Measurements from ENCODE around the gene KRI1. TPM values are rescaled to one million over a fixed set of nuclear protein-coding genes. Genes with fewer than 3 reads are reported as not detected.
"Not testable (repeated sequence)": the region's sequence is repeated elsewhere in the genome, so short reads cannot be mapped to it uniquely, and the experiment has no call there.

KRI1 gene
- total RNA-seq, 1 donor from 2014 or later, result 21.6 TPM

DNA sequence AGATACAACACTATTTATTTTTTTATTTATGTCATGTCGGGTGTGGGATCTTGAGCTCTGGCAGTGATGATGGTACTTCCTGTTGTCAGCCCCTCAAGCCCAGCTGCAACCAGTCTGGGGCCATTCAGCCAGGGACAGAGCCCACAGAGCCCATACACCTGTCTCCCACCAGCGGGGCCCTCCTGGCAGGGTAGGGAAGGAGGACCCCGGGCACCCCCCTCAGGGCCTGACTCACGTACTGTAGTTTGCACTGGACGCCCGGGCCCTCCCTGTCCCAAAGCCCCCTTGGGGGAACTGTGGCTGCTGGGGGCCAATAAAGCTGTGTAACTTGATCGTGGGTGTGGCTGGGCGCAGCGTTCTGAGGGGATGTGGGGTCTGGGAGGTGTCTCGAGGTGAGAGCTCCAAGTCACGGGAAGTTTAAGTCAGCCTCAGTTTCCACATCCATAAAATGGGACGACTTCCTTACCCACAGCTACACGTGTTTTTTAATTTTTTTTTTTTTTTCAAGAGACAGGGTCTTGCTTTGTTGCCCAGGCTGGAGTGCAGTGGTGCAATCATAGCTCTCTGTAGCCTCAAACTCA is 12.6 kb downstream of the KRI1 start:
- no peak overlapping the region for H3K27ac ChIP-seq
- intact Hi-C loops (cut with DNase I), result no loop called here
- no peak for DNase-seq (ENCODE audit: extremely low spot score in 2 of 2)

DNA sequence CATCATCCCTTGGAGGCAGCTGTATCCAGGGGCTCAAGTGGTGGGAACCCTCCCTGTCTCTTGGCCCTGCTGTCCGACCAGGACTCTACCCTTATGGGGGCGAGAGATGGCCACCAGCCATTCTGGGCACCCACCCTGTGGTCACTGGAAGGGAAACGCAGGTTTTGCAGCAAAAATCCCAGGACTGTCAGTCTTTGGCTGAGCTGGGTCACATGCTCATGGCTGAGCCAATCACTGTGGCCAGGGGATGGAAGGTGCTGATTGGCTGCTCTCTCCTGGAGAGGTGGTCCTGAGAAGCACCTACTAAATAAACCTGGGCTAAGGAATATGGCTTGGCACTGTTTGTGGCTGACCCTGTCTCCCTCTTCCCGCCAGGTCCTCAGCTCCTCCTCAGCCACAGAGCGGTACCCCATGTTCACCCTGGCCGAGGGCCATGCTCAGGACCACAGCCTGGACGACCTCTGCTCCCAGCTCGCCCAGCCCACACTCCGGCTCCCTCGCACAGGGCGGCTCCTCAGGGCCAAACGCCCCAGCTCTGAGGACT is 13.2 kb downstream of the KRI1 start:
- intact Hi-C loops (cut with DNase I), result no loop called here
- peaks cover 0 to 77% of the 10 kb centered on the region in 2 donors for H3K36me3 ChIP-seq

More for the DNA sequence above, 12.6 kb downstream of the KRI1 start:
- TF ChIP-seq POLR2A (IDR thresholded peaks at IDR 0.05), result no peak
- Histone ChIP-seq H3K4me1 (peaks cover 47% of the 10 kb centered on the region), H3K36me3 (peaks cover 0 to 79% of the 10 kb centered on the region in 2 donors), H3K9me3 (no peaks in the 10 kb centered on the region), H3K4me3 (no peak overlapping the region), H3K27me3 (no peaks in the 10 kb centered on the region)

DNA sequence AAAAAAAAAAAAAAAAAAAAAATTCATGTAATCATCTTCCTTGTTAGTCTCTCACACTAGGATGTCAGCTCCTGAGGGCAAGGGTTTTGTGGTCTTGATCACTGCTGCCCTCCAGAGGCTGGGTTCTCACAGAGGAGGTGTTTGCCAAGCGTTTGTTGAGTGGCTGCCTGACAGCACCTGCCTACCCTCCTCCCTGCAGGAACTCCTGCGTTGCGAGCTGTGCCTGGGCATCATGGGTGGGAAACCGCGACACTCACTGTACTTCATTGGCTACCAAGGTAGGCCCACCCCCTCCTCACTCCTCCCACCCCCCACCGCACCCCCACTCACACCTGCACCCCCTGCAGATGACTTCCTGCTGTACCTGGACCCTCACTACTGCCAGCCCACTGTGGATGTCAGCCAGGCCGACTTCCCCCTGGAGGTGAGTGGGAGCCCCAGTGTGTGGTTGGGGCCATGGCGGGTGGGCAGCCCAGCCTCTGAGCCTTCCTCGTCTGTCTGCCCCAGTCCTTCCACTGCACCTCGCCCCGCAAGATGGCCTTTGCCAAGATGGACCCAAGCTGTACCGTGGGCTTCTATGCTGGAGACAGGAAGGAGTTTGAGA is 14.0 kb downstream of the KRI1 start:
- H3K36me3 ChIP-seq, result peaks cover 0 to 78% of the 10 kb centered on the region in 2 donors
- no peak for DNase-seq (ENCODE audit: extremely low spot score in 2 of 2)
- no peak overlapping the region for H3K4me3 ChIP-seq
- intact Hi-C loops (cut with DNase I), result no loop called here
- H3K27me3 ChIP-seq, result no peaks in the 10 kb centered on the region
- H3K9me3 ChIP-seq, result no peaks in the 10 kb centered on the region
- no peak for TF ChIP-seq POLR2A (IDR thresholded peaks at IDR 0.05)
- TF ChIP-seq, protein P1, sequence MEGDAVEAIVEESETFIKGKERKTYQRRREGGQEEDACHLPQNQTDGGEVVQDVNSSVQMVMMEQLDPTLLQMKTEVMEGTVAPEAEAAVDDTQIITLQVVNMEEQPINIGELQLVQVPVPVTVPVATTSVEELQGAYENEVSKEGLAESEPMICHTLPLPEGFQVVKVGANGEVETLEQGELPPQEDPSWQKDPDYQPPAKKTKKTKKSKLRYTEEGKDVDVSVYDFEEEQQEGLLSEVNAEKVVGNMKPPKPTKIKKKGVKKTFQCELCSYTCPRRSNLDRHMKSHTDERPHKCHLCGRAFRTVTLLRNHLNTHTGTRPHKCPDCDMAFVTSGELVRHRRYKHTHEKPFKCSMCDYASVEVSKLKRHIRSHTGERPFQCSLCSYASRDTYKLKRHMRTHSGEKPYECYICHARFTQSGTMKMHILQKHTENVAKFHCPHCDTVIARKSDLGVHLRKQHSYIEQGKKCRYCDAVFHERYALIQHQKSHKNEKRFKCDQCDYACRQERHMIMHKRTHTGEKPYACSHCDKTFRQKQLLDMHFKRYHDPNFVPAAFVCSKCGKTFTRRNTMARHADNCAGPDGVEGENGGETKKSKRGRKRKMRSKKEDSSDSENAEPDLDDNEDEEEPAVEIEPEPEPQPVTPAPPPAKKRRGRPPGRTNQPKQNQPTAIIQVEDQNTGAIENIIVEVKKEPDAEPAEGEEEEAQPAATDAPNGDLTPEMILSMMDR (IDR thresholded peaks at IDR 0.05), result no peak
- TF ChIP-seq POLR2AphosphoS5 (IDR thresholded peaks at IDR 0.05; ENCODE audit: insufficient read depth in 1 of 2, low read depth in 1 of 2), result no peak
- no peak overlapping the region for H3K27ac ChIP-seq
- peaks cover 46% of the 10 kb centered on the region for H3K4me1 ChIP-seq

More for the DNA sequence above, 13.2 kb downstream of the KRI1 start:
- Histone ChIP-seq H3K4me3 (no peak overlapping the region), H3K27me3 (no peaks in the 10 kb centered on the region), H3K4me1 (peaks cover 47% of the 10 kb centered on the region), H3K9me3 (no peaks in the 10 kb centered on the region), H3K27ac (no peak overlapping the region)
- DNase-seq (ENCODE audit: extremely low spot score in 2 of 2), result no peak
- TF ChIP-seq POLR2AphosphoS5 (IDR thresholded peaks at IDR 0.05; ENCODE audit: insufficient read depth in 1 of 2, low read depth in 1 of 2), result no peak

DNA sequence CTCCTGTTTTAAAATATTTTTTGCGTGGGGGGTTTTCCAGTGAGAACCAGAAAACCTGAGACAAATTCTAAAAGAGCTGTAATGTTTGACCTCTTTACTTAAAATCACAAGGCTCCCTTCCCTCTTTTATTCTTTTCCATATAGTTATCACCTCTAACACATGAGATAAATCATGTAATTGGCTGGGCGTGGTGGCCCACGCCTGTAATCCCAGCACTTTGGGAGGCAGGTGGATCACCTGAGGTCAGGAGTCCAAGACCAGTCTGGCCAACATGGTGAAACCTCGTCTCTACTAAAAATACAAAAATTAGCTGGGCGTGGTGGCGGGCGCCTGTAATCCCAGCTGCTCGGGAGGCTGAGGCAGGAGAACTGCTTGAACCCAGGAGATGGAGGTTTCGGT is 14.8 kb downstream of the KRI1 start:
- H3K27me3 ChIP-seq; H3K27ac ChIP-seq; intact Hi-C loops (cut with DNase I); H3K9me3 ChIP-seq; H3K4me3 ChIP-seq; DNase-seq (ENCODE audit: extremely low spot score in 2 of 2): not testable (repeated sequence)
- Histone ChIP-seq H3K4me1 (peaks cover 39% of the 10 kb centered on the region), H3K36me3 (peaks cover 0 to 81% of the 10 kb centered on the region in 2 donors)

DNA sequence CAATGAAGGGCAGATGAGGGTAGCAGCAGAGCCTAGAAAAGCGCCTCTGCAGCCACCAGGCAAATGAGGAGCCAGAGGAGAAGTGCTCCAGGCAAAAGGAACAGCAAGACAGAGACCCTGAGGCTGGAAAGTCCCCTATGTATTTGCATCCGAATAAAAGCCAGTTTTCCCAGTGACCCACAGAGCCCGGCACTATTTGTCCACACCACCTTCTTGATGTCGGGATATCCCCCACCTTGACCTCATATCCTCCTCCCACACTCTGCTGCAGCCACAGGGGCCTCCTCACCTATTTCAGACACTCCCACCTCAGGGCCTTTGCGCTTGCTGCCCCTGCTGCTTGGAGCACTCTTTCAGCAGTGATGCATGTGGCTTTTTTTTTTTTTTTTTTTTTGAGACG is 15.5 kb downstream of the KRI1 start:
- H3K4me1 ChIP-seq, result peaks cover 39% of the 10 kb centered on the region
- no peaks in the 10 kb centered on the region for H3K27me3 ChIP-seq
- peaks cover 0 to 78% of the 10 kb centered on the region in 2 donors for H3K36me3 ChIP-seq
- H3K9me3 ChIP-seq, result no peaks in the 10 kb centered on the region
- DNase-seq (ENCODE audit: extremely low spot score in 2 of 2), result no peak
- no peak for TF ChIP-seq POLR2AphosphoS5 (IDR thresholded peaks at IDR 0.05; ENCODE audit: insufficient read depth in 1 of 2, low read depth in 1 of 2)
- intact Hi-C loops (cut with DNase I), result no loop called here
- H3K4me3 ChIP-seq, result no peak overlapping the region
- no peak overlapping the region for H3K27ac ChIP-seq

DNA sequence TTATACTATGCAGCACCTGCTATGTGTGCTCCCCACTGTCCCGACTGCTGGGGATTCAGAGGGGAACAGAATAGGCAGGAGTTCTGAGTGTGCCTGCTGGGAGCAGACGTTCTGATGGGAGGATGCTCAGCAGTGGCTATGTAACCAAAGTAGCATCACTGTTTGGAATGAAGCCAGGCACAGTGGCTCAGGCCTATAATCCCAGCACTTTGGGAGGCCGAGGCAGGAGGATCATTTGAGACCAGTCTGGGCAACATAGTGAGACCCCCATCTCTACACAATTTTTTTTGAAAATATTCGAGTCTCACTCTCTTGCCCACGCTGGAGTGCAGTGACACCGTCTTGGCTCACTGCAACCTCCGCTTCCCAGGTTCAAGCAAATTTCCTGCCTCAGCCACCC is 16.1 kb downstream of the KRI1 start:
- Histone ChIP-seq H3K27ac (no peak overlapping the region), H3K27me3 (no peaks in the 10 kb centered on the region), H3K4me1 (peaks cover 39% of the 10 kb centered on the region), H3K9me3 (no peaks in the 10 kb centered on the region), H3K36me3 (peaks cover 0 to 76% of the 10 kb centered on the region in 2 donors), H3K4me3 (no peak overlapping the region)
- TF ChIP-seq, protein P1 (IDR thresholded peaks at IDR 0.05), result no peak
- TF ChIP-seq POLR2AphosphoS5 (IDR thresholded peaks at IDR 0.05; ENCODE audit: insufficient read depth in 1 of 2, low read depth in 1 of 2), result no peak
- TF ChIP-seq POLR2A (IDR thresholded peaks at IDR 0.05), result no peak
- intact Hi-C loops (cut with DNase I), result no loop called here
- no peak for DNase-seq (ENCODE audit: extremely low spot score in 2 of 2)

DNA sequence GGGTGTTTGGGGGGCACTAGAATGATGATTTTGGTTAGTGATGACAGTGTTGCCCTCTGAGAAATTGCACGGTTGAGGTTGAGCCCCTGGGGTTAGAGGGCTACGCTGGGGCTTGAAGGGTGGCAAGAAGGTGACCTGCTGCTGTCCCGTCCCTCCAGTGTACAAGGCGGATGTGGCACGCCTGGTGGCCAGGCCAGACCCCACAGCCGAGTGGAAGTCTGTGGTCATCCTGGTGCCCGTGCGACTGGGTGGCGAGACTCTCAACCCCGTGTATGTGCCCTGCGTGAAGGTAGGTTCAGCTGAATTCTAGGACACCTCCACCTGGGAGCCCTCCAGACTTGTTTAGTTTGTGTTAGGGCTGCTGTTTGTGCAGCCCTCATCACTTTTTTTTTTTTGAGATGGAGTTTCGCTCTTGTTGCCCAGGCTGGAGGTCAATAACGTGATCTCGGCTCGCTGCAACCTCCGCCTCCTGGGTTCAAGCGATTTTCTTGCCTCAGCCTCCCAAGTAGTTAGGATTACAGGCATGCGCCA is 17.0 kb downstream of the KRI1 start:
- no peak for DNase-seq (ENCODE audit: extremely low spot score in 2 of 2)
- intact Hi-C loops (cut with DNase I), result no loop called here
- H3K27ac ChIP-seq, result no peak overlapping the region
- no peaks in the 10 kb centered on the region for H3K27me3 ChIP-seq
- H3K9me3 ChIP-seq, result no peaks in the 10 kb centered on the region
- peaks cover 0 to 73% of the 10 kb centered on the region in 2 donors for H3K36me3 ChIP-seq
- no peak overlapping the region for H3K4me3 ChIP-seq
- H3K4me1 ChIP-seq, result peaks cover 35% of the 10 kb centered on the region
- no peak for TF ChIP-seq POLR2AphosphoS5 (IDR thresholded peaks at IDR 0.05; ENCODE audit: insufficient read depth in 1 of 2, low read depth in 1 of 2)
- no peak for TF ChIP-seq POLR2A (IDR thresholded peaks at IDR 0.05)
- TF ChIP-seq, protein P1 (IDR thresholded peaks at IDR 0.05), result no peak
